T-helper 2 cell treated with Interferon-gamma antibody and Interleukin-4, amounts not matched to agents 5 μg/mL and 100 μg/mL, for 36 hours (primary cell): ENCODE results near the gene VMP1.
"Not testable (repeated sequence)": the region's sequence is repeated elsewhere in the genome, so short reads cannot be mapped to it uniquely, and the experiment has no call there.

Experiments
- DNase-seq: peaks from one replicate; pipeline ENCODE4 v3.0.0; 2021; ENCODE audit warnings: low spot score
- H3K27ac Mint-ChIP-seq: one replicate; pipeline ENCODE4 v1.8.0; 2021; ENCODE audit warnings: mild to moderate bottlenecking, mixed read lengths
- H3K27me3 Mint-ChIP-seq: one replicate; pipeline ENCODE4 v1.8.0; 2021; ENCODE audit warnings: low read depth, mixed read lengths
- H3K36me3 Mint-ChIP-seq: one replicate; pipeline ENCODE4 v1.8.0; 2021; ENCODE audit warnings: low read depth, mixed read lengths
- H3K4me1 Mint-ChIP-seq: one replicate; pipeline ENCODE4 v1.8.0; 2021; ENCODE audit warnings: low read depth, mixed read lengths
- H3K4me3 Mint-ChIP-seq: one replicate; pipeline ENCODE4 v1.8.0; 2022; ENCODE audit warnings: mild to moderate bottlenecking, moderate library complexity, mixed read lengths
- H3K9me3 Mint-ChIP-seq: one replicate; pipeline ENCODE4 v1.8.0; 2021; ENCODE audit warnings: mixed read lengths

Gene VMP1

GRCh38 chr17:59786213-59786535 lies 78.7 kb downstream of the VMP1 start:
- Mint-ChIP-seq H3K27me3 (no peaks in the 10 kb centered on the region), H3K4me1 (peaks cover 56% of the 10 kb centered on the region), H3K4me3 (peak overlapping the region; percentile 77), H3K27ac (peak overlapping the region; percentile 99), H3K36me3 (peaks cover 27% of the 10 kb centered on the region), H3K9me3 (no peaks in the 10 kb centered on the region)
- no peak for DNase-seq

- H3K27ac Mint-ChIP-seq = peak overlapping the region; percentile 99
- H3K36me3 Mint-ChIP-seq = peaks cover 28% of the 10 kb centered on the region
- peak; percentile 93 for DNase-seq
- H3K4me3 Mint-ChIP-seq = peak overlapping the region; percentile 77
- no peaks in the 10 kb centered on the region for H3K9me3 Mint-ChIP-seq
- H3K4me1 Mint-ChIP-seq = peaks cover 57% of the 10 kb centered on the region
- no peaks in the 10 kb centered on the region for H3K27me3 Mint-ChIP-seq
Measured at GRCh38 chr17:59786536-59787319, 79.3 kb downstream of the VMP1 start.

GRCh38 chr17:59789849-59790248 lies 82.4 kb downstream of the VMP1 start:
- H3K9me3 Mint-ChIP-seq, H3K27me3 Mint-ChIP-seq, DNase-seq: not testable (repeated sequence)
- Mint-ChIP-seq H3K36me3 (peaks cover 27% of the 10 kb centered on the region), H3K27ac (peak overlapping the region; percentile 74), H3K4me1 (peaks cover 42% of the 10 kb centered on the region), H3K4me3 (peak overlapping the region; percentile 24)

GRCh38 chr17:59790418-59790817 lies 83.0 kb downstream of the VMP1 start:
- H3K4me1 Mint-ChIP-seq = peaks cover 39% of the 10 kb centered on the region
- peak overlapping the region; percentile 75 for H3K27ac Mint-ChIP-seq
- DNase-seq, H3K4me3 Mint-ChIP-seq, H3K27me3 Mint-ChIP-seq, H3K9me3 Mint-ChIP-seq: not testable (repeated sequence)
- H3K36me3 Mint-ChIP-seq = peaks cover 29% of the 10 kb centered on the region

GRCh38 chr17:59790910-59791309 lies 83.5 kb downstream of the VMP1 start:
- H3K4me1 Mint-ChIP-seq = peaks cover 40% of the 10 kb centered on the region
- peak overlapping the region; percentile 34 for H3K4me3 Mint-ChIP-seq
- no peak for DNase-seq
- H3K27me3 Mint-ChIP-seq = no peaks in the 10 kb centered on the region
- H3K36me3 Mint-ChIP-seq = peaks cover 30% of the 10 kb centered on the region
- H3K9me3 Mint-ChIP-seq = no peaks in the 10 kb centered on the region
- H3K27ac Mint-ChIP-seq = peak overlapping the region; percentile 75

GRCh38 chr17:59791603-59792457 lies 84.4 kb downstream of the VMP1 start:
- H3K9me3 Mint-ChIP-seq = no peaks in the 10 kb centered on the region
- H3K4me1 Mint-ChIP-seq = peaks cover 38% of the 10 kb centered on the region
- peak overlapping the region; percentile 75 for H3K27ac Mint-ChIP-seq
- no peak overlapping the region for H3K4me3 Mint-ChIP-seq
- peaks cover 30% of the 10 kb centered on the region for H3K36me3 Mint-ChIP-seq
- no peaks in the 10 kb centered on the region for H3K27me3 Mint-ChIP-seq
- no peak for DNase-seq

- H3K9me3 Mint-ChIP-seq, H3K27me3 Mint-ChIP-seq: not testable (repeated sequence)
Measured at GRCh38 chr17:59792458-59792823, 85.0 kb downstream of the VMP1 start.

GRCh38 chr17:59793205-59793604 lies 85.8 kb downstream of the VMP1 start:
- Mint-ChIP-seq H3K4me1 (peaks cover 32% of the 10 kb centered on the region), H3K27me3 (no peaks in the 10 kb centered on the region), H3K4me3 (no peak overlapping the region), H3K9me3 (no peaks in the 10 kb centered on the region), H3K27ac (no peak overlapping the region), H3K36me3 (peaks cover 30% of the 10 kb centered on the region)
- DNase-seq = no peak

More at GRCh38 chr17:59792458-59792823, 85.0 kb downstream of the VMP1 start:
- Mint-ChIP-seq H3K36me3 (peaks cover 28% of the 10 kb centered on the region), H3K27ac (peak overlapping the region; percentile 36), H3K4me1 (peaks cover 33% of the 10 kb centered on the region)
- H3K4me3 Mint-ChIP-seq, DNase-seq: not testable (repeated sequence)

- DNase-seq = no peak
- Mint-ChIP-seq H3K36me3 (peaks cover 23% of the 10 kb centered on the region), H3K9me3 (no peaks in the 10 kb centered on the region), H3K4me3 (no peak overlapping the region), H3K27me3 (no peaks in the 10 kb centered on the region), H3K4me1 (peaks cover 22% of the 10 kb centered on the region), H3K27ac (no peak overlapping the region)
Measured at GRCh38 chr17:59796138-59796537, 88.7 kb downstream of the VMP1 start.

GRCh38 chr17:59796785-59797205 lies 89.3 kb downstream of the VMP1 start:
- Mint-ChIP-seq H3K27me3 (no peaks in the 10 kb centered on the region), H3K27ac (no peak overlapping the region), H3K36me3 (peaks cover 21% of the 10 kb centered on the region), H3K4me3 (no peak overlapping the region), H3K9me3 (no peaks in the 10 kb centered on the region), H3K4me1 (peaks cover 20% of the 10 kb centered on the region)
- DNase-seq = no peak

- peaks cover 18% of the 10 kb centered on the region for H3K4me1 Mint-ChIP-seq
- H3K4me3 Mint-ChIP-seq = peak overlapping the region; percentile 9
- H3K27ac Mint-ChIP-seq = no peak overlapping the region
- peaks cover 15% of the 10 kb centered on the region for H3K36me3 Mint-ChIP-seq
- no peak for DNase-seq
- H3K9me3 Mint-ChIP-seq = no peaks in the 10 kb centered on the region
- no peaks in the 10 kb centered on the region for H3K27me3 Mint-ChIP-seq
Measured at GRCh38 chr17:59798111-59798510, 90.7 kb downstream of the VMP1 start.

GRCh38 chr17:59800530-59800942 lies 93.1 kb downstream of the VMP1 start:
- Mint-ChIP-seq H3K4me3 (no peak overlapping the region), H3K36me3 (peaks cover 12% of the 10 kb centered on the region), H3K4me1 (peaks cover 22% of the 10 kb centered on the region), H3K9me3 (no peaks in the 10 kb centered on the region), H3K27me3 (no peaks in the 10 kb centered on the region), H3K27ac (peak overlapping the region; percentile 31)
- no peak for DNase-seq

- DNase-seq = no peak
- Mint-ChIP-seq H3K9me3 (no peaks in the 10 kb centered on the region), H3K27me3 (no peaks in the 10 kb centered on the region), H3K4me1 (peaks cover 16% of the 10 kb centered on the region), H3K36me3 (peaks cover 9% of the 10 kb centered on the region), H3K4me3 (no peak overlapping the region), H3K27ac (no peak overlapping the region)
Measured at GRCh38 chr17:59802160-59802559, 94.7 kb downstream of the VMP1 start.

- Mint-ChIP-seq H3K36me3 (peaks cover 13% of the 10 kb centered on the region), H3K27me3 (no peaks in the 10 kb centered on the region), H3K4me1 (peaks cover 14% of the 10 kb centered on the region), H3K9me3 (no peaks in the 10 kb centered on the region), H3K4me3 (no peak overlapping the region), H3K27ac (no peak overlapping the region)
- no peak for DNase-seq
Measured at GRCh38 chr17:59804901-59805465, 97.5 kb downstream of the VMP1 start.
